ENCODE results near the gene ZNF526.

Gene ZNF526

DNA sequence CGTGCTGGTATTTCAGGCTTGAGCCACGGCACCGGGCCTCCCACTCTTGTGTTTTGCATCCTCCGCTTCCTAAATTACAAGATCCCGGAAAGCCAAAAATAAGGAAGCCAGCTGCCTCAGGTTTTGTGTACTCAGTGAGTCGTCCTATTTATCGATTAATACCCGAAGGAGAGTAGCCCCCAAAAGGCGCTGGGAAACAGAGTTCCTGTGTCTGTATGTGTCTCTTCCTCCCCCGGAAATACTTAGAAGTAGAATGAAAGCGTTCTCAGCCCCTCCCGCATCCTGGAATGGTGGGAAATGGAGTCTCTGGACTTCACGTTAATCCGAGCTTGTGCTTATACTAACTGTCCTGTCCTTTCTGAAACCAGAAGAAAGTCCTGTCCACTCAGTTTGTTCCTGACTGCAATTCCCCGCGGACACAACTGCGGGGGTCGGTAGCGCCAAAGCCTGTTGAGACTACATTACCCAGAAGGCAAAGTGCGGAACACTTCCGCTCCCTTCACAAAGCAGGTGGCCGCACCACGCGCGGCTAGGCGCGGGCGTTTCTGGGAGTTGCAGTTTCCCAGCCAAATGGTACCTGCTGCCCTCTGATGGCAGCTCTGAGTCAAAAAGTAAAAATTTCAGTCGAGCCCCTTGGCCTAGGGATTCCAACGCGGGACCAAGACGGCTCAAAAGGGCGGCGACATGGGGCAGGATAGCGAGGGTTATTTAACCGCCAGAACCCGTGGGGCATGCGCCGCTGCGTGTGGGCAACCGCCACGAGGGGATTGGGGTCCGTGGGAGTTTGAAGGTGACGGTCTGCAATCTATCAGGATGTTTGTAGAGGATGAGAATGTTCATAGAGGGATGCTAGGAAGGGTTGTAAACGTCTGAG is 24.5 kb downstream of the ZNF526 start:
- ATAC-seq: peak; percentile 54

DNA sequence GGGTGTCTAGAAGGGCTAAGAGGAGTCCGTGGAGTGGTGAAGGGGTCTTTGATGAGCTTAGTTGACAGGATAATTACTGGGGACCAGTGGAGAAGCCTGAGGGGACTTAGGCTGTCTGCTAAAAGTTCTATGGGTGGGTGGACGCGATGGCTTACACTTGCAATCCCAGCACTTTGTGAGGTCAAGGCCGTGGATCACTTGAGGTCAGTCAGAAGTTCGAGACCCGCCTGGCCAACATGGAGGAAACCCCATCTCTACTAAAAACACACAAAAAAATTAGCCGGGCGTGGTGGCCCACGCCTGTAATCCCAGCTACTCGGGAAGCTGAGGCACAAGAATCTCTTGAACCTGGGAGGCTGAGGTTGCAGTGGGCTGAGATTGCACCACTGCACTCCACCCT is 25.1 kb downstream of the ZNF526 start:
- no peak for ATAC-seq
- TF ChIP-seq, protein P1, sequence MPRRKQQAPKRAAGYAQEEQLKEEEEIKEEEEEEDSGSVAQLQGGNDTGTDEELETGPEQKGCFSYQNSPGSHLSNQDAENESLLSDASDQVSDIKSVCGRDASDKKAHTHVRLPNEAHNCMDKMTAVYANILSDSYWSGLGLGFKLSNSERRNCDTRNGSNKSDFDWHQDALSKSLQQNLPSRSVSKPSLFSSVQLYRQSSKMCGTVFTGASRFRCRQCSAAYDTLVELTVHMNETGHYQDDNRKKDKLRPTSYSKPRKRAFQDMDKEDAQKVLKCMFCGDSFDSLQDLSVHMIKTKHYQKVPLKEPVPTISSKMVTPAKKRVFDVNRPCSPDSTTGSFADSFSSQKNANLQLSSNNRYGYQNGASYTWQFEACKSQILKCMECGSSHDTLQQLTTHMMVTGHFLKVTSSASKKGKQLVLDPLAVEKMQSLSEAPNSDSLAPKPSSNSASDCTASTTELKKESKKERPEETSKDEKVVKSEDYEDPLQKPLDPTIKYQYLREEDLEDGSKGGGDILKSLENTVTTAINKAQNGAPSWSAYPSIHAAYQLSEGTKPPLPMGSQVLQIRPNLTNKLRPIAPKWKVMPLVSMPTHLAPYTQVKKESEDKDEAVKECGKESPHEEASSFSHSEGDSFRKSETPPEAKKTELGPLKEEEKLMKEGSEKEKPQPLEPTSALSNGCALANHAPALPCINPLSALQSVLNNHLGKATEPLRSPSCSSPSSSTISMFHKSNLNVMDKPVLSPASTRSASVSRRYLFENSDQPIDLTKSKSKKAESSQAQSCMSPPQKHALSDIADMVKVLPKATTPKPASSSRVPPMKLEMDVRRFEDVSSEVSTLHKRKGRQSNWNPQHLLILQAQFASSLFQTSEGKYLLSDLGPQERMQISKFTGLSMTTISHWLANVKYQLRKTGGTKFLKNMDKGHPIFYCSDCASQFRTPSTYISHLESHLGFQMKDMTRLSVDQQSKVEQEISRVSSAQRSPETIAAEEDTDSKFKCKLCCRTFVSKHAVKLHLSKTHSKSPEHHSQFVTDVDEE (CRISPR knock-in tag; IDR thresholded peaks at IDR 0.05): no peak
- TF ChIP-seq CSDC2 (CRISPR knock-in tag; IDR thresholded peaks at IDR 0.05) (no peak), ARNTL (CRISPR knock-in tag; IDR thresholded peaks at IDR 0.05; ENCODE audit: borderline replicate concordance, low read depth) (no peak), ZNF565 (CRISPR knock-in tag; conservative IDR thresholded peaks at IDR 0.05; ENCODE audit: low read depth) (no peak), PPARA (CRISPR knock-in tag; IDR thresholded peaks at IDR 0.05; ENCODE audit: borderline replicate concordance) (no peak), SNAI2 (CRISPR knock-in tag; IDR thresholded peaks at IDR 0.05) (no peak)
- TF ChIP-seq, protein P2, sequence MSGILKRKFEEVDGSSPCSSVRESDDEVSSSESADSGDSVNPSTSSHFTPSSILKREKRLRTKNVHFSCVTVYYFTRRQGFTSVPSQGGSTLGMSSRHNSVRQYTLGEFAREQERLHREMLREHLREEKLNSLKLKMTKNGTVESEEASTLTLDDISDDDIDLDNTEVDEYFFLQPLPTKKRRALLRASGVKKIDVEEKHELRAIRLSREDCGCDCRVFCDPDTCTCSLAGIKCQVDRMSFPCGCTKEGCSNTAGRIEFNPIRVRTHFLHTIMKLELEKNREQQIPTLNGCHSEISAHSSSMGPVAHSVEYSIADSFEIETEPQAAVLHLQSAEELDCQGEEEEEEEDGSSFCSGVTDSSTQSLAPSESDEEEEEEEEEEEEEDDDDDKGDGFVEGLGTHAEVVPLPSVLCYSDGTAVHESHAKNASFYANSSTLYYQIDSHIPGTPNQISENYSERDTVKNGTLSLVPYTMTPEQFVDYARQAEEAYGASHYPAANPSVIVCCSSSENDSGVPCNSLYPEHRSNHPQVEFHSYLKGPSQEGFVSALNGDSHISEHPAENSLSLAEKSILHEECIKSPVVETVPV (CRISPR knock-in tag; IDR thresholded peaks at IDR 0.05): no peak
- TF ChIP-seq, protein P3, sequence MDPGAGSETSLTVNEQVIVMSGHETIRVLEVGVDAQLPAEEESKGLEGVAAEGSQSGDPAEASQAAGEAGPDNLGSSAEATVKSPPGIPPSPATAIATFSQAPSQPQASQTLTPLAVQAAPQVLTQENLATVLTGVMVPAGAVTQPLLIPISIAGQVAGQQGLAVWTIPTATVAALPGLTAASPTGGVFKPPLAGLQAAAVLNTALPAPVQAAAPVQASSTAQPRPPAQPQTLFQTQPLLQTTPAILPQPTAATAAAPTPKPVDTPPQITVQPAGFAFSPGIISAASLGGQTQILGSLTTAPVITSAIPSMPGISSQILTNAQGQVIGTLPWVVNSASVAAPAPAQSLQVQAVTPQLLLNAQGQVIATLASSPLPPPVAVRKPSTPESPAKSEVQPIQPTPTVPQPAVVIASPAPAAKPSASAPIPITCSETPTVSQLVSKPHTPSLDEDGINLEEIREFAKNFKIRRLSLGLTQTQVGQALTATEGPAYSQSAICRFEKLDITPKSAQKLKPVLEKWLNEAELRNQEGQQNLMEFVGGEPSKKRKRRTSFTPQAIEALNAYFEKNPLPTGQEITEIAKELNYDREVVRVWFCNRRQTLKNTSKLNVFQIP (CRISPR knock-in tag; IDR thresholded peaks at IDR 0.05; ENCODE audit: borderline replicate concordance, low read depth): no peak

More for the DNA sequence above, 24.5 kb downstream of the ZNF526 start:
- TF ChIP-seq OSR1 (CRISPR knock-in tag; IDR thresholded peaks at IDR 0.05): no peak
- no peak for TF ChIP-seq ZNF8 (CRISPR knock-in tag; IDR thresholded peaks at IDR 0.05)
- TF ChIP-seq ZC3H10 (CRISPR knock-in tag; IDR thresholded peaks at IDR 0.05): no peak
- TF ChIP-seq TCF4 (CRISPR knock-in tag; IDR thresholded peaks at IDR 0.05; ENCODE audit: borderline replicate concordance): no peak
- no peak for TF ChIP-seq ZFP30 (CRISPR knock-in tag; IDR thresholded peaks at IDR 0.05)
- TF ChIP-seq BACH2 (CRISPR knock-in tag; IDR thresholded peaks at IDR 0.05; ENCODE audit: borderline replicate concordance): no peak
- TF ChIP-seq, protein P4, sequence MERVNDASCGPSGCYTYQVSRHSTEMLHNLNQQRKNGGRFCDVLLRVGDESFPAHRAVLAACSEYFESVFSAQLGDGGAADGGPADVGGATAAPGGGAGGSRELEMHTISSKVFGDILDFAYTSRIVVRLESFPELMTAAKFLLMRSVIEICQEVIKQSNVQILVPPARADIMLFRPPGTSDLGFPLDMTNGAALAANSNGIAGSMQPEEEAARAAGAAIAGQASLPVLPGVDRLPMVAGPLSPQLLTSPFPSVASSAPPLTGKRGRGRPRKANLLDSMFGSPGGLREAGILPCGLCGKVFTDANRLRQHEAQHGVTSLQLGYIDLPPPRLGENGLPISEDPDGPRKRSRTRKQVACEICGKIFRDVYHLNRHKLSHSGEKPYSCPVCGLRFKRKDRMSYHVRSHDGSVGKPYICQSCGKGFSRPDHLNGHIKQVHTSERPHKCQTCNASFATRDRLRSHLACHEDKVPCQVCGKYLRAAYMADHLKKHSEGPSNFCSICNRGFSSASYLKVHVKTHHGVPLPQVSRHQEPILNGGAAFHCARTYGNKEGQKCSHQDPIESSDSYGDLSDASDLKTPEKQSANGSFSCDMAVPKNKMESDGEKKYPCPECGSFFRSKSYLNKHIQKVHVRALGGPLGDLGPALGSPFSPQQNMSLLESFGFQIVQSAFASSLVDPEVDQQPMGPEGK (CRISPR knock-in tag; IDR thresholded peaks at IDR 0.05; ENCODE audit: borderline replicate concordance): no peak
- TF ChIP-seq, protein P2 (CRISPR knock-in tag; IDR thresholded peaks at IDR 0.05): no peak
- 0 out of 2 replicates have a peak, but pooled peaks have one; percentile 50 for TF ChIP-seq ZFP3 (CRISPR knock-in tag; IDR thresholded peaks at IDR 0.05)
- TF ChIP-seq TOX (CRISPR knock-in tag; IDR thresholded peaks at IDR 0.05; ENCODE audit: borderline replicate concordance): no peak
- TF ChIP-seq CSDC2 (CRISPR knock-in tag; IDR thresholded peaks at IDR 0.05): 0 out of 2 replicates have a peak, but pooled peaks have one; percentile 52
- TF ChIP-seq ESRRG (CRISPR knock-in tag; IDR thresholded peaks at IDR 0.05): no peak
- TF ChIP-seq, protein P5, sequence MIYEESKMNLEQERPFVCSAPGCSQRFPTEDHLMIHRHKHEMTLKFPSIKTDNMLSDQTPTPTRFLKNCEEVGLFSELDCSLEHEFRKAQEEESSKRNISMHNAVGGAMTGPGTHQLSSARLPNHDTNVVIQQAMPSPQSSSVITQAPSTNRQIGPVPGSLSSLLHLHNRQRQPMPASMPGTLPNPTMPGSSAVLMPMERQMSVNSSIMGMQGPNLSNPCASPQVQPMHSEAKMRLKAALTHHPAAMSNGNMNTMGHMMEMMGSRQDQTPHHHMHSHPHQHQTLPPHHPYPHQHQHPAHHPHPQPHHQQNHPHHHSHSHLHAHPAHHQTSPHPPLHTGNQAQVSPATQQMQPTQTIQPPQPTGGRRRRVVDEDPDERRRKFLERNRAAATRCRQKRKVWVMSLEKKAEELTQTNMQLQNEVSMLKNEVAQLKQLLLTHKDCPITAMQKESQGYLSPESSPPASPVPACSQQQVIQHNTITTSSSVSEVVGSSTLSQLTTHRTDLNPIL (CRISPR knock-in tag; IDR thresholded peaks at IDR 0.05; ENCODE audit: low read depth): no peak
- no peak for TF ChIP-seq GLIS3 (CRISPR knock-in tag; IDR thresholded peaks at IDR 0.05)
- TF ChIP-seq ZNF70 (CRISPR knock-in tag; IDR thresholded peaks at IDR 0.05): no peak
- TF ChIP-seq SNAI2 (CRISPR knock-in tag; IDR thresholded peaks at IDR 0.05): peak; percentile 69; the same call in 1 of the 2 replicates
- TF ChIP-seq, protein P1 (CRISPR knock-in tag; IDR thresholded peaks at IDR 0.05): peak; percentile 86
- TF ChIP-seq RARB (CRISPR knock-in tag; IDR thresholded peaks at IDR 0.05): no peak
- TF ChIP-seq ISL1 (CRISPR knock-in tag; IDR thresholded peaks at IDR 0.05): no peak
- TF ChIP-seq ZNF565 (CRISPR knock-in tag; conservative IDR thresholded peaks at IDR 0.05; ENCODE audit: low read depth): no peak
- no peak for TF ChIP-seq ARNTL (CRISPR knock-in tag; IDR thresholded peaks at IDR 0.05; ENCODE audit: borderline replicate concordance, low read depth)
- TF ChIP-seq, protein P3 (CRISPR knock-in tag; IDR thresholded peaks at IDR 0.05; ENCODE audit: borderline replicate concordance, low read depth): no peak
- TF ChIP-seq PPARA (CRISPR knock-in tag; IDR thresholded peaks at IDR 0.05; ENCODE audit: borderline replicate concordance): no peak

All from SK-N-SH treated with all-trans-retinoic acid at 6 μM for 48 hours (cell line).